Caco-2 (cell line): ENCODE measurements around the gene PARS2. TPM values are rescaled to one million over a fixed set of nuclear protein-coding genes. Genes with fewer than 3 reads are reported as not detected.

ENCODE experiments used
- BruUV-seq: library from RNA; stranded (reverse); fragments of 400-500 nt; replicated peaks from 2 replicates; lab custom pipeline; 2021; lab: Mats Ljungman, UMichigan
- CTCF ChIA-PET: fragments of 300-600 bp; sonication (Branson Sonifier 250); formaldehyde crosslinking; loops from one replicate; lab custom pipeline; 2022; ENCODE audit warnings: antibody characterized with exemption; lab: Charles Lee
- POLR2A ChIA-PET: fragments of 300-600 bp; sonication (Branson Sonifier 250); formaldehyde crosslinking; loops from one replicate; lab custom pipeline; 2022; ENCODE audit warnings: antibody characterized with exemption; lab: Charles Lee
- DNase-seq, 2 experiments: peaks; one replicate each; pipeline versions ENCODE4 v3.0.0 to v3.0.0-alpha.2; 2020 to 2022
- H3K27me3 ChIP-seq: replicated peaks from 2 replicates; pipeline ENCODE4 v1.6.0; 2011; ENCODE audit warnings: low read length; ENCODE audit not compliant: control insufficient read depth, insufficient read depth
- H3K36me3 ChIP-seq: 2 replicates; pipeline ENCODE4 v1.5.1; 2011; ENCODE audit warnings: low read length; ENCODE audit not compliant: control insufficient read depth, insufficient read depth
- H3K4me1 ChIP-seq: fragments of 250-450 bp; sonication (Bioruptor Pico); 2 replicates; pipeline ENCODE4 v1.5.1; 2020; ENCODE audit warnings: mild to moderate bottlenecking
- H3K4me3 ChIP-seq: 2 replicates; pipeline ENCODE4 v1.5.1; 2011; ENCODE audit warnings: low read depth, mild to moderate bottlenecking, control low read depth, low read length
- H3K9me3 ChIP-seq: fragments of 250-450 bp; sonication (Bioruptor Pico); 2 replicates; pipeline ENCODE4 v1.5.1; 2020; ENCODE audit warnings: mild to moderate bottlenecking, moderate library complexity
- H3K27ac Mint-ChIP-seq: one replicate; pipeline ENCODE4 v1.8.0; 2022; ENCODE audit warnings: mixed read lengths; ENCODE audit not compliant: unreplicated experiment
- H3K27me3 Mint-ChIP-seq: one replicate; pipeline ENCODE4 v1.8.0; 2022; ENCODE audit warnings: mixed read lengths; ENCODE audit not compliant: insufficient read depth, unreplicated experiment
- H3K36me3 Mint-ChIP-seq: one replicate; pipeline ENCODE4 v1.8.0; 2022; ENCODE audit warnings: mild to moderate bottlenecking, mixed read lengths; ENCODE audit not compliant: insufficient read depth, unreplicated experiment
- H3K4me1 Mint-ChIP-seq: one replicate; pipeline ENCODE4 v1.8.0; 2022; ENCODE audit warnings: low read depth, mixed read lengths; ENCODE audit not compliant: unreplicated experiment
- H3K4me3 Mint-ChIP-seq: one replicate; pipeline ENCODE4 v1.8.0; 2022; ENCODE audit warnings: mild to moderate bottlenecking, moderate library complexity, mixed read lengths; ENCODE audit not compliant: unreplicated experiment
- H3K9me3 Mint-ChIP-seq: one replicate; pipeline ENCODE4 v1.8.0; 2022; ENCODE audit warnings: mixed read lengths; ENCODE audit not compliant: unreplicated experiment
- CTCF ChIP-seq, 2 experiments: fragments of 200-600 bp in 1 of 2; IDR thresholded peaks; 1 replicate in 1 of 2; 2 replicates in 1 of 2; pipeline versions ENCODE4 v1.5.1 to v1.8.0; 2011 to 2022; ENCODE audit warnings: antibody characterized with exemption in 1 of 2, control low read depth in 1 of 2, inconsistent platforms in 1 of 2, low read depth in 1 of 2, low read length in 1 of 2, mild to moderate bottlenecking in 1 of 2, moderate library complexity in 1 of 2; ENCODE audit not compliant: insufficient read depth in 1 of 2, severe bottlenecking in 1 of 2, unreplicated experiment in 1 of 2
- intact Hi-C: fragments of 100-400 bp; cut with micrococcal nuclease; formaldehyde crosslinking; loops from one replicate; pipeline ENCODE4 v1.10.0; 2022; ENCODE audit not compliant: unreplicated experiment
- total RNA-seq: library from RNA; stranded (reverse); gene quantifications from 2 replicates; pipeline ENCODE4 v1.2.3, GENCODE V29; 2022

PARS2 gene
- total RNA-seq, 1 experiment from 2014 or later = 5.8 TPM

- peaks cover 6% of the 10 kb centered on the region for H3K36me3 Mint-ChIP-seq
- H3K4me3 Mint-ChIP-seq = no peak overlapping the region
- H3K27ac Mint-ChIP-seq = no peak overlapping the region
- no peaks in the 10 kb centered on the region for H3K4me1 Mint-ChIP-seq
- no peaks in the 10 kb centered on the region for H3K4me1 ChIP-seq
- no peaks in the 10 kb centered on the region for H3K36me3 ChIP-seq
- ChIA-PET CTCF (no interaction called here), POLR2A (no interaction called here)
- no peaks in the 10 kb centered on the region for H3K27me3 Mint-ChIP-seq
- no peaks in the 10 kb centered on the region; the same call in 1 of the 2 replicates for H3K9me3 ChIP-seq
- H3K9me3 Mint-ChIP-seq = no peaks in the 10 kb centered on the region
- intact Hi-C loops = no loop called here
- no TSS peak for BruUV-seq
- no peak overlapping the region for H3K4me3 ChIP-seq
- no peak for TF ChIP-seq CTCF (IDR thresholded peaks at IDR 0.05; ENCODE audit: insufficient read depth in 1 of 2, low read depth in 1 of 2, low read length in 1 of 2, severe bottlenecking in 1 of 2, unreplicated experiment in 1 of 2)
- H3K27me3 ChIP-seq = no peaks in the 10 kb centered on the region
- DNase-seq = no peak
These were observed 23.3 kb upstream of the PARS2 start for GRCh38 chr1:54787604-54788003.

- Histone ChIP-seq H3K9me3 (no peaks in the 10 kb centered on the region; the same call in 1 of the 2 replicates), H3K4me1 (no peaks in the 10 kb centered on the region), H3K4me3 (no peak overlapping the region), H3K36me3 (no peaks in the 10 kb centered on the region), H3K27me3 (no peaks in the 10 kb centered on the region)
- Mint-ChIP-seq H3K4me3 (no peak overlapping the region), H3K36me3 (peaks cover 6% of the 10 kb centered on the region), H3K27ac (no peak overlapping the region), H3K4me1 (no peaks in the 10 kb centered on the region), H3K27me3 (no peaks in the 10 kb centered on the region), H3K9me3 (no peaks in the 10 kb centered on the region)
- no TSS peak for BruUV-seq
- ChIA-PET CTCF (no interaction called here), POLR2A (no interaction called here)
- DNase-seq = no peak
- intact Hi-C loops = no loop called here
- no peak for TF ChIP-seq CTCF (IDR thresholded peaks at IDR 0.05; ENCODE audit: insufficient read depth in 1 of 2, low read depth in 1 of 2, low read length in 1 of 2, severe bottlenecking in 1 of 2, unreplicated experiment in 1 of 2)
These were observed 22.5 kb upstream of the PARS2 start for GRCh38 chr1:54786778-54787177.

- Histone ChIP-seq H3K27me3 (no peaks in the 10 kb centered on the region), H3K36me3 (no peaks in the 10 kb centered on the region), H3K4me3 (no peak overlapping the region), H3K9me3 (no peaks in the 10 kb centered on the region), H3K4me1 (no peaks in the 10 kb centered on the region)
- intact Hi-C loops = no loop called here
- Mint-ChIP-seq H3K9me3 (no peaks in the 10 kb centered on the region), H3K4me1 (no peaks in the 10 kb centered on the region), H3K27me3 (no peaks in the 10 kb centered on the region), H3K27ac (no peak overlapping the region), H3K36me3 (peaks cover 6% of the 10 kb centered on the region), H3K4me3 (no peak overlapping the region)
- ChIA-PET CTCF (no interaction called here), POLR2A (no interaction called here)
- no peak for DNase-seq
- TF ChIP-seq CTCF (IDR thresholded peaks at IDR 0.05; ENCODE audit: insufficient read depth in 1 of 2, low read depth in 1 of 2, low read length in 1 of 2, severe bottlenecking in 1 of 2, unreplicated experiment in 1 of 2) = no peak
- no TSS peak for BruUV-seq
These were observed 19.7 kb upstream of the PARS2 start for GRCh38 chr1:54784066-54784465.
